Caki2 (cell line): Measurements from ENCODE around the gene TTLL10. TPM values are rescaled to one million over a fixed set of nuclear protein-coding genes. Genes with fewer than 3 reads are reported as not detected.
"Not testable (repeated sequence)": the region's sequence is repeated elsewhere in the genome, so short reads cannot be mapped to it uniquely, and the experiment has no call there.

Experiments used
- DNase-seq: peaks from one replicate; pipeline ENCODE4 v3.0.0-alpha.2; 2015; ENCODE audit warnings: low read depth
- in situ Hi-C: cut with HindIII; loops from 2 replicates; pipeline ENCODE4 v1.10.0; 2016; ENCODE audit warnings: low sequenced_read_pairs, low pct_unique_long_range_greater_than_20kb, mixed read lengths
- total RNA-seq: library from RNA; depleted of rRNA; stranded (reverse); fragments of >200 nt; shearing (Covaris generic); gene quantifications from 2 replicates; pipeline ENCODE4 v1.2.3, GENCODE V29; 2014; ENCODE audit warnings: low replicate concordance

TTLL10 gene
- total RNA-seq, 1 experiment from 2014 or later = not detected

DNA sequence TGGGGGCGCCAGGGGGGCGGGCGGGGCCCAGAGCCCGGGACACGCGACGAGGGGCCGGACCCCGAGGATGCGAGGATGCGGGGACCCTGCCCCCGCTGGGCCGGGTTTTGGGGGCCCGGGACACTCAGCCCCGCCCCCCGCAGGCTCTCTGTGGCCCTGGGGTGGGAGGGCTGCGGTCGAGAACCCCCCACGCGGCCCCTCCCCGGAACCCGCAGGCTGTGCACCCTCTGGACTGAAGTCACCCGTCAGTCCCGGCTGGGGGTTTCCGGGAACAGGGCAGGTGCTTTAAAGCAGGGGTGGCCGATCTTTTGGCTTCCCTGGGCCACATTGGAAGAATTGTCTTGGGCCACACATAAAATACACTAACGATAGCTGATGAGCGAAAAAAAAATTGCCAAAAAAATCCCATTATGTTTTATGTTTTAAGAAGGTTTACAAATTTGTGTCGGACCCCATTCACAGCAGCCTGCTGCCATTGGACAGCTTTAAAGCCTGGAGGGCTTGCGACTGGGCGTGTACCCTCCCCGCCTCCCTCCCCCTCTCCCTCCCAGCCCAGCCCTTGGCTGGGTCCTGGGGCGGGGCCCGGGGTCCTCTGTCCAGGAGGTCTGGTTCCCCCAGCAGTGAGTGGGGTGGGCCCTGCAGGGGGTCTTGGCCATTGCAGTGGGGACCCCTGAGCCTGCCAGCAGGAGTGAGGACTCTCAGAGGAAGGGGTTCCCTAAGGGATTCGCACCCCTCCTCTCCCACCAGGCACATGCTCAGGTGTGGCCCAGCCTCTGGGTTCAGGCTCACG, 36.2 kb upstream of the TTLL10 start:
- in situ Hi-C loops = no loop called here
- DNase-seq = no peak

DNA sequence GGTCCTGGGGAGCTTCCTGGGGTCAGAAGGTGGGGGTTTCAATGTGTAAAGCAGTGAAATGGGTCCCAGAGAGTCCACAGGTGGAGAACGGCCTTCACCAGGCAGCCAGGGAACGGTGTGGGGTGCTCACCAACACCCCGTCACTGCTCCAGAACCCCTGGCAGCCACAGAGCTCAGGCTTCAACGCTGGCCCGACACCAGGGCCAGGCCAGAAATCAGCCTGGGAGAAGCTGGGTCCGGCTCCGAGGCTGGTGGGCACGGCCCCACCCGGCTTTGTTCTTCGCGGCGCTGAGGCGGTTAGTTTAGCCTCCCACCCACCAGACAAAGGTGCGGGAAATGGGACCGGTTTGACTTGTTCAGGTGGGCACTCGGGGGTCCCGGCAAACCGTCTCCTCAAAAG, 33.0 kb upstream of the TTLL10 start:
- in situ Hi-C loops = no loop called here
- DNase-seq = no peak

DNA sequence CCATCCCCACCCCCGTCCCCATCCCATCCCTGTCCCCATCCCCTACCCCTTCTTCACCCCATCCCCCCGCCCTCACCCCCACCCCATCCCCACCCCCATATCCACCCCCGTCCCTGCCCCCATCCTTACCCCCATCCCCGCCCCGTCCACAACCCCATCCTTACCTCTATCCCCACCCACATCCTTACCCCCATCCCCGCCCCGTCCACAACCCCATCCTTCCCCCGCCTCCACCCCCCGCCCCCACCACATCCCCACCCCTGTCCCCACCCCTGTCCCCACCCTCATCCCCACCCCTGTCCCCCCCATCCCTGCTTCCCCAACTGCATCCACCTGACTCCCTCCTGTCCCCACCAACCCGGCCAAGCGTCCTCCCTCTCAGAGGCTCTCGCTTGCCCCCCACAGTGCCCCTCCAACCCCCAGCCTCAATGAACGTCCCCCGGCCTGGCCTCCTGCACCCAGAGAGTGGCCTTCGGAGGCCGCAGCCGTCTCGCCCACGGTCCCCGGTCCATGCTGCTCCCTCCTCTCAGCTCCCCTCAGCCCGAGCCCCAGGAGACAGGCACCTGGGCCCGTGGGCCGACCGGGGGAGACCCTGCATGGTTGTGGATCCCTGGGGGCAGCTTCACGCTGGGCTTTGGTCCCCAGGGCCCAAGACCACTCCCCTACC, 32.3 kb upstream of the TTLL10 start:
- no peak for DNase-seq
- in situ Hi-C loops = no loop called here

DNA sequence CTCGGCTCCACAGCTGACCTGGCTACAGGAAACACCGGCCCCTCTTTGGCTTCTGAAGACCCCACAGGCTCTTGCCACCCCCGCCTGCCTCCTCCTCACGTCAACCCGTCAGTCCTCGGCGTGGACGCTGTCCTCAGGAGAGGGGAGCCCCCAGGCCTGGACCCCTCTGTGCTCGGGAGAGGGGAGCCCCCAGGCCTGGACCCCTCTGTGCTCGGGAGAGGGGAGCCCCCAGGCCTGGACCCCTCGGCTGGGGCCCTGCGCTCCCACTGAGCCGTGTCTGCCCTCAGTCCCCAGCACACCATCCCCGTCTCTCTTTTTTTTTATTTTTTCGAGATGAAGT, 31.8 kb upstream of the TTLL10 start:
- in situ Hi-C loops = no loop called here
- no peak for DNase-seq

DNA sequence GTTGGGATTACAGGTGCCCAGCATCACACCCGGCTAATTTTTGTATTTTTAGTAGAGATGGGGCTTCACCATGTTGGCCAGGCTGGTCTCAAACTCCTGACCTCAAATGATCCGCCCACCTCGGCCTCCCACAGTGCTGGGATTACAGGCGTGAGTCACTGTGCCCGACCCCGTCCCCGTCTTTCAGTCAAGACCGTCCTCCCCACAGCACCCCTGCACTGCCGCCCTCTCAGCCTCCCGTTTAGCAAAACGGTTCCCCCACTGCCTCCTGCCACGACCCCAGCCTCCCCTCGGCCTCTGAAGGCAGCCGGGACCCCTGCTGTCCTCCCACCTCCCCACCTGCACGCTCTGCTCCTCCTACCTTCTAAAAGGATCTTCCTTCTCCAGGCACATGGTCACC, 31.3 kb upstream of the TTLL10 start:
- in situ Hi-C loops, DNase-seq: not testable (repeated sequence)

DNA sequence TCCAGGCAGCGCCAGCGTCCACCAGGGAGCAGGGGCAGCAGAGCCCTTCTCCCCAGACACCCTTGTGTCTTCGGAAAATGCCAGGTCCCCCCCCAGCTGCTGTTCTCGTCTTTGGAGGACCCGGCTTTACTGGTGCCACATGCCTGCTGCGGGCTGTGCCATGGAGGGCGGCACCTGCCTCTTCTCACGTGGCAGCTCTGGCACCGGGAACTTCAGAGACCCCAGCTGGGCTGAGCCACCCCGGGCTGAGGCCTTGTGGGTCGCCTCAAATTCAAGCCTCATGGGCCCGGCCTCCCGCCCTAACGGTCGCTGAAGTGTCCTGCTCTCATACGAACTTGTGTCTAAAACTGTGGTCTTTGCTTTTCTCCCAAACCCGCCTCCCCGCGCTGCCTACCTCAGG, 30.8 kb upstream of the TTLL10 start:
- no peak for DNase-seq
- in situ Hi-C loops = no loop called here

DNA sequence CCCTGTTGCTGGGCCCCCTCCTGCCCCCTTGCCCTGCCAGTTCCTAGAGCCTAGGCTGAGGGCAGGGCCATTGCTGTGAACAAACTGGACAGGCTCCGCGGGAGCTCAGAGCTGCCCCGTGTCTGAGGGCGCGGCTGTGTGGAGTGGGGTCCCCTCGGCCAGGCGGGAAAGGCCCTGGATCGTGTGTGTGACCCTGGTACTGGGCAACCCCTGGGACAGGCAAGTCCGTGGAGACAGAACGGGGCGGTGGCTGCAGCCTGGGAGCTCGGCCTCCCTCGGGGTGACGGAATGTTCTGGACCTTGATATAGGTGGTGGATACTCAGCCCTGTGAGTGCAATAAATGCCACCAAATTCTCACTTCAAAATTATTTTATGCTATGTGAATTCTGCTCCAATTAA, 30.0 kb upstream of the TTLL10 start:
- in situ Hi-C loops = no loop called here
- no peak for DNase-seq

DNA sequence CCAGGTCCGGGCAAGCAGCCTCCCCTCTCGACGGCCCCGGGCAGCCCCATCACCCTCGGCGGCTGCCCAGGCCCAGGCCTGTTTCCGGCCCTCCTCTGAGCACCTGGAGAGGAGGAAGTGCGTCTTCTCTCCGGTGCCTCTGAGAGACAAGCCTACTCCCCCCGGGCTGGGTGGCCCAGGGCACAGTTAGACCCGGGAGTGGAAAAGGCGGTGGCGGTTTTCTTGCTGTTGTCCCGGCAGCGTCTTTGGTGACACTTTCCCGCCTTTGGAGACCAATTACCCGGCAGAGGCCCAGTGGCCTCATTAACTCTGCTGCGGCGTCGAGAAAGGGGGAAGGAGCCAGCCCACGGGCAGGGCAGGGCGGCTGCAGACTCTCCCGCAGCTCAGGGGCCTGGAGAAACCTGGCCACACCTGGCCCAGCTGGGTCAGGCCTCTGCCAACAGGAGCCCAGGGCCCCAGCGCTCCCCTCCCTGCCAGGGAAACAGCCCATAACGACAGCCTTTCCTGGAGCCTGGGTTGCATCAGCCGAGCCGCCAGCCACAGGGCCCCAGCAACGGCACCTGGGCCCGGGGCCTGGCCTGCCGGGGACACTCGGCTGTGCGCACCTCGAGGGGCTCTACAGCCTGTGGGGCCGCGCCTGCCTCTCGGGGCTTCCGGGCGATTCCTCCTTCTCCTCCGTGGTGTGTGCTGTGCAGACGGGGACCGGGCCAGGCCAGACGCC, 29.4 kb upstream of the TTLL10 start:
- in situ Hi-C loops = no loop called here
- DNase-seq = no peak

DNA sequence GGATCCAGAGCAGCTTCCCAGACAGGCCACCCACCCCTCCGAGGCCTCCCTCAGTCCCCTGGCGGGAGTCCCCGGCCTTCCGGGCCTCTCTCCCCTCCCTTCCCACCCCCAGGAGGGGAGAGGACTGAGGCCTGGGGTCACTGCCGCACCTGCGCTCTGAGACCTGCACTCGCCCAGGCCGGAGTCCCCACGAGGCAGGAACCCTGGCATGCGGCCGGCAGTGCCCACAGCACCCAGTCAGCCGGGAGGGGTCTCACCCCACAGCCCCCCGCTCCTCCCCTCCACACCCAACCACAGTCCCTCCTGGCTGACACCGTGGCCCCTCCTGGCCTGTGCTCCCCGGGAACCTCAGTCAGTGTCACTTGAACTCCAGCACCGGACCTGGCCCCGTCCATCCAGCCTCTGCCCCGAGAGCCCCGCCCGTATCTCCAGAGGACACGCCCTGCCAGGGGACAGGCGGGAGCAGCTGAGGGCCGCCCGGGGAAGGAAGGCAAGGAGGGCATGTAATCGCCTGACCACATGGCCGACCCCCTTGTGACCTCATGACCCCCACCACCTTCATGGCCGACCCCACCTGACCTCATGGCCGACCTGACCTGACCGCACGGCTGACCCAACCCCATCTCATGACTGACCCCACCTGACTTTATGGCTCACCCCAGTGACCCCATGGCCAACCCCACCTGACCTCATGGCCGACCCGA, 28.7 kb upstream of the TTLL10 start:
- in situ Hi-C loops = no loop called here
- no peak for DNase-seq

DNA sequence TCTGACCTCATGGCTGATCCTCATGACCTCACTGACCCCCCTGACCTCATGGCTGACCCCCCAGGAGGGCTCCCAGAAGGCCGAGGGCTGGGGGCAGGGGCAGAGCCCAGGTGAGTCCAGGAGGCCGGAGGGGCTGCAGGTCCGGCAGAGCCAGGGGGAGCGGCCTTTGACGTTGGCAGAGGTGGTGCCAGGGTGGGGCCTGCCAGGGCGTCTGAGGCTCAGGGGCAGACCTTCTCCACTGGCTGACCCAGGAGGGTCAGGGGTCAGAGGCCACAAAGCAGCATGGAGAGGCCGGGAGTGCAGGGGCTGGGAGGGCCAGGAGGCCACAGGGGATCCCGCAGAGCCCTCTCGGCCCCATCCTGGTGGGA, 28.1 kb upstream of the TTLL10 start:
- DNase-seq = no peak
- in situ Hi-C loops = no loop called here

DNA sequence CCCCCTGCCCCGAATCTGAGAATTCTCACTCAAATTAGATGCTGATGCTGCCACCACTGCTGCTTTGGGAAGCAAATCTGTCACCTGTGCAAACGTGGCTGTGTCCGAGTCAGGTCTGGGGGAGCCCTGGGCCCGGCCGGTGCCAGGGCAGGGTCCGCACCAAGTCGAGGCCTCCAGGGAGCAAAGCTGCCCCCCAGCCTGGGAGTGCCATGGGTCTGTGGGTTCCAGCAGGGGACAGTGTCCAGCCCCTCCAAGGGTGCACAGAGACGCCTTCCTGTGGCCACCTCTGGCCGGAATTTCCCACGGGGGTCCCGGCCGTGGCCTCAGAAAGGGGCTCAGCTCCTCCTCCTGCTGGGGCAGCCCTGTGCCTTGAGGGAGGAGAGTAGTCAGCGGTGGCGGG, 27.7 kb upstream of the TTLL10 start:
- no peak for DNase-seq
- in situ Hi-C loops = no loop called here

DNA sequence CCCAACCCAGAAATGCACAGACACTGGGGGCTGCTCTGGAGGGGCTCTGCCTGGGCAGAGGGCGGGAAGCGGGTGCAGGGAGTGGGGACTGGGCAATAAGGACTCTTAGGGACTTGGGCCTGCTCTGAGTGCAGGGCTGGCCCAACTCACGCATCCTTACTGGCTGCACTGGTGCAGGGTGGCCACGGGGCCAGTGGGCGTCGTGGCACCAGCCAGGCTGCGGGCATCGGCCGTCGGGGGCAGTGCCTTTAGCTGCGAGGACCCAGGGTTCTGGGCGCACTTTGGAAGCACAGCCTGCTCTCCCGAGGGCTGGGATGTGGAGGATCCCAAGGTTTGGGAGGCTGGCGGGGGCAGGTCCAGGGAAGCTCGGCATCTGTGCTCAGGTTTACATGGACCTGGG, 27.1 kb upstream of the TTLL10 start:
- in situ Hi-C loops = no loop called here
- no peak for DNase-seq

DNA sequence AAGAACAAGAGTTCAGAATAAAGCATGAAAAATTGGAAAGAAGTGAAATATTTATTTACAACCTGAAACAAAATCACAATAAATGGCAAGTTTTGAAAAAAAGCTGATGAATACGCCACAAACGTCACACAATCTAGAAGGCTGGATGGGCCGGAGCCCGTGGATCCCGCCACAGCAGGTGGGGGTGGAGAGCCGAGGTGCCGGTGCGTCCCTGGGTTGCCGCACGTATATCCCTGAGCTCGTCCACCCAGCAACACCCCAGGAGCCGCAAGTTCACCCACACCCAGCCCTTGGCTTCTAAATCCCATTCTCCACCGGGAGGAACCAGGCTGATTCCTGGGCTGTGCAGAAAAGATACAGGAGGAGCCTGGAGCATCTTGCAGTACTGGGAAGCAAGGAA, 25.6 kb upstream of the TTLL10 start:
- DNase-seq = no peak
- in situ Hi-C loops = no loop called here

DNA sequence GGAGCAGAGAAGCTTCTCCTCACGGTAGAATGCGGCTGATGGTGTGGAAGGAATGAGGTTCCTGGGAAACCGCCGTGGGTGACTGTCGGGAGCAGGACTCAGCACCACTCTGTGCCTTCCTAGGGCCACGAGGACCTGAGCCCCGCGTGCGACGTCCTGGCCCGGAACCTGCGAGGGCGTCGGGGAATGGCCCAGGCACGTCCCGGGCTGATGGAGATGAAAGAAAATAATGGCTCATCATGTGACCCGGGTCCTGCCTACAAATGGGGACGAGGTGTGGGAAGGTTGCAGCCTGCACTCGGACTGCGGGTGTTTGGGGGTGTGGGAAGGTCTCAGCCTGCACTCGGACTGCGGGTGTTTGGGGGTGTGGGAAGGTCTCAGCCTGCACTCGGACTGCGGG, 25.1 kb upstream of the TTLL10 start:
- no peak for DNase-seq
- in situ Hi-C loops = no loop called here

DNA sequence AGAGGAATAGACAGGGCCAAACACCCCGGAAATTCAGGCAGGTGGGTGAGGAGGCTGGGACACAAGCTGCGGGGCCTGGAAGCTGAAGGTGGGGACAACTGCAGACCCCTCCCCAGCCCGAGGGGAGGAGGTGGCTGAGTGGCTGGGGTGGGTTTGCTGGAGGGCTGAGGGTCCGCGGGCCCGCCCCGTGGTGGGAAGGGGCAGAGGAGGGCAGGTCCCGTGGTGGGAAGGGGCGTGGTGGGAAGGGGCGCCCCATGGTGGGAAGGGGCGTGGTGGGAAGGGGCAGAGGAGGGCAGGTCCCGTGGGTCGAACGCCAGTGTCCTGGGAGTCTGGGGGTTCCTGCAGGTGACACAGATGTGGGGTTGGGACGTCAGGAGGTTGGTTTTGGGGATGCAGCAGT, 24.3 kb upstream of the TTLL10 start:
- DNase-seq = no peak
- in situ Hi-C loops = no loop called here

DNA sequence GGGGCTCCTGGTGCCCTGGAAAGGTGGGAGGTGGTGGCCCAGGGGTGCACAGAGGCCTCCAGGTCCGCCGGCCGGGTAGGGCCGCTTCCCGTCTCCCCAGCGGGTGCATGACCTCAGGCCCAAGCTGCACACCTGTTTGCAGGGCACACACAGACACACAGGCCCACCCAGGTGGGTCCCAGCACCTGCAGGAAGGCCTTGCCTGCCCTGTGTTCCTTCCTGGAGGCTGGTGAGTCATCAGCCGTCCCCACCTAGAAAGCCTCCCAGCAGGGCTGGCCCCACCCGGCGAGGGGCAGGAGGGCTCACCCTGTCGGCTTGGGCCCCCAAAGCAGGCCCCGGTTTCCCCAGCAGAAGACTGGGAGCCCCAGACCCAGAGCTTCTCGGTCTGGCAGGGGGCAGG, 23.6 kb upstream of the TTLL10 start:
- in situ Hi-C loops = no loop called here
- no peak for DNase-seq

DNA sequence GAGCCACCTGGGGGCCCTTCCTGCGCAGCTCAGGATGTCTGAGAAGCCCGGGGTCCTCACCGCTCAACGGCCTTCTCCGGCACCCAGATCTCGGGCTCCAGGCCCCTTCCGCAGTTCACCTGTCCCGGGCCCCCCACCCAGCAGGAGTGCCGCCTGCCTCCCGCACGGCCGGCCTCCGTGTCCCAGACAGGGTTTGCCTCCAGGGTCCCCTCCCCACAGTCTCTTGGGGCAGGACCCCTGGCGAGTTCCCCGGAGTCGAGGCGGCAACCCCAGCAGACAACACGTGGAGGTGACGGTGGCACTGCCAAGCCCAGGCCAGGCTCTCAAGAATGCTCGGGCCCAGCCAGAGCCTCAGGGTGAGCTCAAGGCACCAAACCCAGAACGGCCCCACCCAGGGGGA, 22.4 kb upstream of the TTLL10 start:
- DNase-seq = no peak

DNA sequence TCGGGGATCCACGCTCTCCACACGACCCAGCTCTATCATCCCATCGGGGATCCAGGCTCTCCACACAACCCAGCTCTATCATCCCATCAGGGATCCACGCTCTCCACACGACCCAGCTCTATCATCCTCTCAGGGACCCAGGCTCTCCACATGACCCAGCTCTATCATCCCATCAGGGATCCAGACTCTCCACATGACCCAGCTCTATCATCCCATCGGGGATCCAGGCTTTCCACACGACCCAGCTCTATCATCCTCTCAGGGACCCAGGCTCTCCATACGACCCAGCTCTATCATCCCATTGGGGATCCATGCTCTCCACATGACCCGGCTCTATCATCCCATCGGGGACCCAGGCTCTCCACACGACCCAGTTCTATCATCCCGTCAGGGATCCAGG, 21.2 kb upstream of the TTLL10 start:
- DNase-seq, in situ Hi-C loops: not testable (repeated sequence)

More for the DNA sequence above, 22.4 kb upstream of the TTLL10 start:
- in situ Hi-C loops = no loop called here

DNA sequence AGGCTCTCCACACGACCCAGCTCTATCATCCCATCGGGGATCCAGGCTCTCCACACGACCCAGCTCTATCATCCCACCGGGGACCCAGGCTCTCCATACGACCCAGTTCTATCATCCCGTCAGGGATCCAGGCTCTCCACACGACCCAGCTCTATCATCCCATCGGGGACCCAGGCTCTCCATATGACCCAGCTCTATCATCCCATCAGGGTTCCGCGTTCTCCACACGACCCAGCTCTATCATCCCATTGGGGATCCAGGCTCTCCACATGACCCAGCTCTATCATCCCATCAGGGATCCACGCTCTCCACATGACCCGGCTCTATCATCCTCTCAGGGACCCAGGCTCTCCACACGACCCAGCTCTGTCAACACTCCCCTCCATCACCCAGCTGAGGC, 20.5 kb upstream of the TTLL10 start:
- DNase-seq, in situ Hi-C loops: not testable (repeated sequence)
